HL-60 (cell line): Measurements from ENCODE around the gene PLPP7.
A peak's percentile ranks its signal among the peaks of the same experiment; 100 is the strongest.

Experiments used
- DNase-seq, 2 experiments: peaks; one replicate each; pipeline ENCODE4 v3.0.0-alpha.2; 2010 to 2020; ENCODE audit warnings: low read depth in 1 of 2, low spot score in 1 of 2
- H3K27ac ChIP-seq: fragments of 250-450 bp; sonication (Bioruptor Pico); replicated peaks from 2 replicates; pipeline ENCODE4 v1.5.1; 2020; ENCODE audit warnings: mild to moderate bottlenecking, moderate library complexity
- H3K27me3 ChIP-seq: fragments of 250-450 bp; sonication (Bioruptor Pico); 2 replicates; pipeline ENCODE4 v1.5.1; 2021; ENCODE audit warnings: mild to moderate bottlenecking, moderate library complexity; ENCODE audit not compliant: insufficient read depth, poor library complexity, severe bottlenecking
- H3K4me3 ChIP-seq: replicated peaks from 2 replicates; pipeline ENCODE4 v1.5.1; 2011; ENCODE audit warnings: mild to moderate bottlenecking, control low read depth, low read length; ENCODE audit not compliant: insufficient read depth
- GABPA ChIP-seq: IDR thresholded peaks from 2 replicates; pipeline ENCODE4 v1.6.1; 2012; ENCODE audit warnings: low read depth
- POLR2AphosphoS5 ChIP-seq: IDR thresholded peaks from 2 replicates; pipeline ENCODE4 v1.6.1; 2012; ENCODE audit warnings: low read depth
- REST ChIP-seq: IDR thresholded peaks from 2 replicates; pipeline ENCODE4 v1.6.1; 2012; ENCODE audit warnings: low read depth; ENCODE audit not compliant: insufficient replicate concordance
- SPI1 ChIP-seq: IDR thresholded peaks from 2 replicates; pipeline ENCODE4 v1.6.1; 2012; ENCODE audit warnings: low read depth, mild to moderate bottlenecking, borderline replicate concordance
- TF ChIP-seq, protein P1 (sequence below): IDR thresholded peaks from one replicate; pipeline ENCODE4 v1.5.1; 2011; ENCODE audit warnings: low read length, control low read depth, inconsistent platforms; ENCODE audit not compliant: insufficient read depth

Gene PLPP7

DNA sequence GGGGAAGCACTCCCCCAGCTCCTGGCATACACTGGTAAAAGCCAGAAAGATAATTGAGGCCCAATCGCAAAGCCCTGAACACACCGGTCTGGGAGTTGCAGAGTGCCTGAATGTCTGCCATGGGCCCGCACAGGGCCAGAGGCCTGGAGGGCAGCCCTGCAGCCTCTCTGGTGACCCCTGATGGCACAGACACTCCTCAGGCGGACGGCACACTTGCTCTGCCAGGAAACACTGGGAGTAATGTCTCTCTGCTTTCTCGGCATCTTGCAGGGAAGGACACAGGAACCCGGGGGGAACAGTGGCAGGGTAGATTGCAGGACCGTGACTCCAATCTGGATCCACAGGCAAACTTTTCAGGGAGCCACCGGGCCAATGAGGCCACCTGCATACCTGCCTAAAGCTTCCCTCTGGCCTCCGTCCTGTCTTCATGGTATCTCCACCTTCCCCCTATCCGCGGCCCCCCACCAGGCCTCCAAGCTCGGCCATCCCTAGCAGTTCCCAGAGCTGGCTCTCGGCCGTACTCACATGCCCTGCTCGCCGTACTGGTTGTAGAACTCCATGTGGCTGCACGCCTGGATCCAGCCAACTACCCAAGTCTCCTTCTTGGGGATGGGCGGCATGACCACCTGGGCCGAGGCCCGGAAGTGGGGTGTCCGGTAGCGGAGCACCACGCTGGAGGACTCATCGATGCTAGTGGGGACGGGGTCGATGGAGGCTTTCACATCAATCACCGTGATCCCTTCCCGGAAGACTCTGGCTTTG lies 14.0 kb upstream of the PLPP7 start:
- TF ChIP-seq SPI1 (no peak), REST (no peak), POLR2AphosphoS5 (no peak; the same call in none of the 2 replicates), GABPA (no peak)
- TF ChIP-seq, protein P1, sequence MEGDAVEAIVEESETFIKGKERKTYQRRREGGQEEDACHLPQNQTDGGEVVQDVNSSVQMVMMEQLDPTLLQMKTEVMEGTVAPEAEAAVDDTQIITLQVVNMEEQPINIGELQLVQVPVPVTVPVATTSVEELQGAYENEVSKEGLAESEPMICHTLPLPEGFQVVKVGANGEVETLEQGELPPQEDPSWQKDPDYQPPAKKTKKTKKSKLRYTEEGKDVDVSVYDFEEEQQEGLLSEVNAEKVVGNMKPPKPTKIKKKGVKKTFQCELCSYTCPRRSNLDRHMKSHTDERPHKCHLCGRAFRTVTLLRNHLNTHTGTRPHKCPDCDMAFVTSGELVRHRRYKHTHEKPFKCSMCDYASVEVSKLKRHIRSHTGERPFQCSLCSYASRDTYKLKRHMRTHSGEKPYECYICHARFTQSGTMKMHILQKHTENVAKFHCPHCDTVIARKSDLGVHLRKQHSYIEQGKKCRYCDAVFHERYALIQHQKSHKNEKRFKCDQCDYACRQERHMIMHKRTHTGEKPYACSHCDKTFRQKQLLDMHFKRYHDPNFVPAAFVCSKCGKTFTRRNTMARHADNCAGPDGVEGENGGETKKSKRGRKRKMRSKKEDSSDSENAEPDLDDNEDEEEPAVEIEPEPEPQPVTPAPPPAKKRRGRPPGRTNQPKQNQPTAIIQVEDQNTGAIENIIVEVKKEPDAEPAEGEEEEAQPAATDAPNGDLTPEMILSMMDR, result no peak
- H3K4me3 ChIP-seq, result peak overlapping the region; percentile 63
- H3K27ac ChIP-seq, result peak overlapping the region; percentile 95
- no peaks in the 10 kb centered on the region for H3K27me3 ChIP-seq
- DNase-seq, result peak; percentile 57 to 63

DNA sequence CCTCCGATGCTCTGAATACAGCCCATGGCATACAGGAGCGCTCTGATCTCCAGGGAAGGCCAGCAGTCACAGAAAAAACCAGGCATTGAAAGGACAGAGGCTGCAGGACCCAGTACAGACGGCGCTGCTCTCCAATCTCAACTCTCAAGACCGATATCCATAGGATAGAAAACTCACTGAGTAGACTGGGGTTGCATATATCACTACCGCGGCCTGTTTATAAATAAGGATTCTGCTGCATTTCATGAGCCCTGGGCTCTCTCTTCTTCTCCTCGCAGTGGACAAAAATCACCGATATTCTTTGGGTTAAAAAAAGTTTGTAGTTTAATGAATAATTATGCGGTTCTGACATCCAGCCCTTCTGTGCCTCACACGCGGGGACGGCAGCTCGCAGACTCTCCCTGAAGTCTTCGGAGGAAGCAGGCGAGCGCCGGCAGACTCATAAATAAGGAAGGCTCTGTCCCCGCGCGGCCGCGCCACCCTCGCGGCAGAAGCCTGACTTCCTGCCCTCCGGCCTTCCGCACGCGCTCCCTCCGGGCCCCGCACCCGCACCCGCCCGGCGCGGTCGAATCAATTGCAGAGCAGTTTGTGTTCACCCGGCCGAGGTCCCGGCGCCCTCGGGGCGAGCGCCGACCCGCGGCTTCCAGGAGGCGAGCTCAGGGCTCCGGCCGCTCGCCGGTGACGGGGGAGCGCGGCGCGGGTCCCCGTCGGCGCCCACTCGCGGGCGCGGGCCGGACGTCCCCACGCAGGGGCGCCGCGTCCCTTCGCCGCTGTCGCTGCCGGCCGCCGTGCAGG lies 13.2 kb upstream of the PLPP7 start, which contains the start of gene FAM78A:
FAM78A (minus strand) TSS at position 417 of the 795 bp plus-strand sequence; CDS start at position 86, 331 bp downstream.
- peak; percentile 51 to 75 for DNase-seq
- TF ChIP-seq REST (peak; percentile 37), POLR2AphosphoS5 (no peak; the same call in 1 of the 2 replicates), SPI1 (peak; percentile 46; the same call in 1 of the 2 replicates)

DNA sequence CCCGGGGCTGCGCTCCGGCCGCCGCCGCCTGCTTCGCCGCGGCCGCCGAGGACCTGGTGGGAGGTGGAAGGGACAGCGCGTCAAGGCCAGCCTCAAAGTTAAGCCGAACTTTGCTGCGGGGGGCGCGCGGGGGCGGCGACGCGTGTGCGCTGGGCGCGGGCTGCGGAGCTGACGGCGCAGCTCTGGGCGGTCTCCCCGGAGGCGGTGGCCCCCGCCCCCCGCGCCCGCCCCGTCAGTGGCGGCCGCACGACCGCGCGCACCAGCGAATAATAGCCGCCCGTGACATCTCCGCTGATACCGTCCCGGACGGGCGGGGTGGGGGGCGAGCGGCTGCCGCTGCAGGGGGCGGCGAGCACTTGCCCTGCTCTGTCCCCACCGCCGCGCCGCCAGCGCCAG lies 12.6 kb upstream of the PLPP7 start:
- peak in 1 of 2 experiments; percentile 24 for DNase-seq
- peak overlapping the region; percentile 63 for H3K4me3 ChIP-seq
- TF ChIP-seq, protein P1, result no peak
- TF ChIP-seq GABPA (no peak), SPI1 (no peak), POLR2AphosphoS5 (no peak), REST (no peak)
- H3K27me3 ChIP-seq, result peaks cover 5% of the 10 kb centered on the region
- peak overlapping the region; percentile 95 for H3K27ac ChIP-seq

More for the DNA sequence above, 13.2 kb upstream of the PLPP7 start, which contains the start of gene FAM78A:
- peaks cover 2% of the 10 kb centered on the region for H3K27me3 ChIP-seq
- H3K4me3 ChIP-seq, result peak within 1 kb of the TSS; percentile 63
- H3K27ac ChIP-seq, result peak within 1 kb of the TSS; percentile 95
